HepG2 (cell line): ENCODE results near the gene KRT4. TPM values are rescaled to one million over a fixed set of nuclear protein-coding genes. Genes with fewer than 3 reads are reported as not detected.

ENCODE experiments used
- ETV5 ChIP-seq: IDR thresholded peaks from 2 replicates; pipeline ENCODE4 v1.6.1; 2018; ENCODE audit warnings: missing biosample characterization, missing genetic modification reagents, inconsistent platforms, borderline replicate concordance
- TCF7L2 ChIP-seq: IDR thresholded peaks from 2 replicates; pipeline ENCODE4 v1.6.1; 2011; ENCODE audit warnings: mild to moderate bottlenecking, low read depth, low read length, moderate library complexity
- ZNF777 ChIP-seq: sonication (generic); formaldehyde crosslinking; IDR thresholded peaks from 2 replicates; pipeline ENCODE4 v1.4.0; 2020; ENCODE audit warnings: missing genetic modification reagents
- polyA plus RNA-seq, 8 experiments: library from polyadenylated mRNA; depleted of rRNA in 3 of 8; stranded (reverse) in 7 of 8; unstranded in 1 of 8; fragments of >200 nt; fragmentation: Illumina TruSeq in 4 of 8; extraction: Trizol in 4 of 8; gene quantifications; 2 replicates each; pipeline versions ENCODE4 v1.2.1 to v1.2.3, GENCODE V29; 2011 to 2016; ENCODE audit warnings: low read depth in 4 of 8, missing spikeins in 1 of 8, mixed read lengths in 1 of 8; ENCODE audit not compliant: insufficient read depth in 1 of 8
- small RNA-seq, 3 experiments: library from RNA; depleted of rRNA; stranded (forward); fragments of <200 nt; gene quantifications; one replicate each; pipeline ENCODE3, GENCODE V24; 2012; ENCODE audit warnings: low read depth in 2 of 3, low replicate concordance in 1 of 3; ENCODE audit not compliant: insufficient read length in 3 of 3, insufficient read depth in 2 of 3
- total RNA-seq, 5 experiments: library from RNA; depleted of rRNA; stranded (reverse); fragments of >200 nt; fragmentation: Illumina TruSeq; extraction: Trizol; gene quantifications; 2 replicates each; pipeline ENCODE4 v1.2.3, GENCODE V29; 2016; ENCODE audit warnings: low read depth in 1 of 5
- TF ChIP-seq, protein P1 (sequence below): sonication (generic); formaldehyde crosslinking; IDR thresholded peaks from 2 replicates; pipeline ENCODE4 v1.8.0; 2022; ENCODE audit warnings: mild to moderate bottlenecking, missing genetic modification reagents
- TF ChIP-seq, protein P2 (sequence below): sonication (generic); formaldehyde crosslinking; IDR thresholded peaks from 2 replicates; pipeline ENCODE4 v1.5.0; 2020; ENCODE audit warnings: missing genetic modification reagents, mild to moderate bottlenecking, borderline replicate concordance

KRT4 gene
- total and polyA plus RNA-seq, 2 of the 13 experiments (the other 11 are each of a cell fraction or from before 2014, with no cell fraction given) = not detected

DNA sequence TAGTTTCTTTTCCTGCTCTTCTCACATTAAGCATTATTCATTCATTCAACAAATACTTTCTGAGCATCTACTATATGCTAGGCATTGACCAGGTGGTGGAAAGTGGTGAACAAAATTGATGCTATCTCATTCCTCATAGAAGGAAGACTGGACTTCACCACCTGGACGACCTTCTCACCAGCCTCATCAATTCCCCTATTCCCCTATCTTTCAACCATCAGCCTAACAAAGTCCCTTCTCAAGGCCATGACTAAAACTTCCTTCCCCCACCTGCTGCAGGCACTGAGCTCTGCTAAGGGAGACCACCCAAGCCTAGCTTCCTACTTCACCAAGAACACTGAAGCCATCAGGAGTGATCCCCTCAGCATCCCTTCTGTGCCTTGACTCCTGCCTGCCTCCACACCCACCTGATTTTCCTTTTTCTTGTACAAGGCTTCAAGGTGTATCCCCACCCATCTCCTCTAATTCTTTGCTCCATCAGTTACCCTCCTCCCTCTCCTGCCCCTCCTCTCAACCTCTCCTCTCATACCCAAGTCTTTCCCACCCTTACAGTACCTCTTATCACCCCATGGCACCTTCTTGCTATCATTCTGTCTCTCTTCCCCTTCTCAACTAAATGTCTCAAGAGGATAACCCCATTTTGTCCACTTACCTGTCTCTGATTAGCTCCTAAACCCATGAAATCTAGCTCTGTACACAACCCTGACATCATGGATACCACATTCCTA is 56.3 kb downstream of the KRT4 start (continued):
- TF ChIP-seq, protein P1, sequence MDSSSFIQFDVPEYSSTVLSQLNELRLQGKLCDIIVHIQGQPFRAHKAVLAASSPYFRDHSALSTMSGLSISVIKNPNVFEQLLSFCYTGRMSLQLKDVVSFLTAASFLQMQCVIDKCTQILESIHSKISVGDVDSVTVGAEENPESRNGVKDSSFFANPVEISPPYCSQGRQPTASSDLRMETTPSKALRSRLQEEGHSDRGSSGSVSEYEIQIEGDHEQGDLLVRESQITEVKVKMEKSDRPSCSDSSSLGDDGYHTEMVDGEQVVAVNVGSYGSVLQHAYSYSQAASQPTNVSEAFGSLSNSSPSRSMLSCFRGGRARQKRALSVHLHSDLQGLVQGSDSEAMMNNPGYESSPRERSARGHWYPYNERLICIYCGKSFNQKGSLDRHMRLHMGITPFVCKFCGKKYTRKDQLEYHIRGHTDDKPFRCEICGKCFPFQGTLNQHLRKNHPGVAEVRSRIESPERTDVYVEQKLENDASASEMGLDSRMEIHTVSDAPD = no peak
- TF ChIP-seq, protein P2, sequence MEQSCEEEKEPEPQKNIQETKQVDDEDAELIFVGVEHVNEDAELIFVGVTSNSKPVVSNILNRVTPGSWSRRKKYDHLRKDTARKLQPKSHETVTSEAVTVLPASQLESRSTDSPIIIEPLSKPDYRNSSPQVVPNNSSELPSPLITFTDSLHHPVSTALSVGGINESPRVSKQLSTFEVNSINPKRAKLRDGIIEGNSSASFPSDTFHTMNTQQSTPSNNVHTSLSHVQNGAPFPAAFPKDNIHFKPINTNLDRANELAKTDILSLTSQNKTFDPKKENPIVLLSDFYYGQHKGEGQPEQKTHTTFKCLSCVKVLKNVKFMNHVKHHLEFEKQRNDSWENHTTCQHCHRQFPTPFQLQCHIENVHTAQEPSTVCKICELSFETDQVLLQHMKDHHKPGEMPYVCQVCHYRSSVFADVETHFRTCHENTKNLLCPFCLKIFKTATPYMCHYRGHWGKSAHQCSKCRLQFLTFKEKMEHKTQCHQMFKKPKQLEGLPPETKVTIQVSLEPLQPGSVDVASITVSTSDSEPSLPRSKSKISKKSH (CRISPR knock-in tag) = no peak
- TF ChIP-seq ETV5 (CRISPR knock-in tag) (no peak), TCF7L2 (no peak), ZNF777 (CRISPR knock-in tag) (no peak)

Small RNA genes within 50 kb of the gene (small RNA-seq; reads per million reads assigned to genes)
- gene AC107016.2 = 0 reads per million in 3 experiments

Other genes starting within 250 kb of the KRT4 start
- not detected in 2 replicates for gene KRT74, start 240.3 kb downstream of the KRT4 start, total RNA-seq (2016; rRNA removed; fragmentation: Illumina TruSeq; extraction: Trizol)
- gene KRT74, start 240.3 kb downstream of the KRT4 start, polyA plus RNA-seq (2011; rRNA removed) = not detected in 2 replicates
- not detected in 2 replicates for gene KRT72, start 212.7 kb downstream of the KRT4 start, total RNA-seq (2016; rRNA removed; fragmentation: Illumina TruSeq; extraction: Trizol)
- gene KRT72, start 212.7 kb downstream of the KRT4 start, polyA plus RNA-seq (2011; rRNA removed) = not detected in 2 replicates
- not detected in 2 replicates for gene KRT73, start 195.6 kb downstream of the KRT4 start, total RNA-seq (2016; rRNA removed; fragmentation: Illumina TruSeq; extraction: Trizol)
- not detected in 2 replicates for gene KRT73, start 195.6 kb downstream of the KRT4 start, polyA plus RNA-seq (2011; rRNA removed)
- not detected in 2 replicates for gene KRT2, start 161.9 kb downstream of the KRT4 start, total RNA-seq (2016; rRNA removed; fragmentation: Illumina TruSeq; extraction: Trizol)
- gene KRT2, start 161.9 kb downstream of the KRT4 start, polyA plus RNA-seq (2011; rRNA removed) = not detected in 2 replicates
- gene KRT1, start 133.7 kb downstream of the KRT4 start, total RNA-seq (2016; rRNA removed; fragmentation: Illumina TruSeq; extraction: Trizol) = not detected in 2 replicates
- not detected in 2 replicates for gene KRT1, start 133.7 kb downstream of the KRT4 start, polyA plus RNA-seq (2011; rRNA removed)
- not detected in 2 replicates for gene KRT77, start 110.6 kb downstream of the KRT4 start, total RNA-seq (2016; rRNA removed; fragmentation: Illumina TruSeq; extraction: Trizol)
- not detected in 2 replicates for gene KRT77, start 110.6 kb downstream of the KRT4 start, polyA plus RNA-seq (2011; rRNA removed)
- gene KRT76, start 36.8 kb downstream of the KRT4 start, total RNA-seq (2016; rRNA removed; fragmentation: Illumina TruSeq; extraction: Trizol) = not detected in 2 replicates
- gene KRT76, start 36.8 kb downstream of the KRT4 start, polyA plus RNA-seq (2011; rRNA removed) = not detected in 2 replicates
- gene KRT3, start 18.0 kb downstream of the KRT4 start, total RNA-seq (2016; rRNA removed; fragmentation: Illumina TruSeq; extraction: Trizol) = not detected in 2 replicates
- not detected in 2 replicates for gene KRT3, start 18.0 kb downstream of the KRT4 start, polyA plus RNA-seq (2011; rRNA removed)
- gene KRT79, start 20.2 kb upstream of the KRT4 start, total RNA-seq (2016; rRNA removed; fragmentation: Illumina TruSeq; extraction: Trizol) = not detected in 2 replicates
- 0.09 TPM in 1 of 2 replicates, not detected in the other for gene KRT79, start 20.2 kb upstream of the KRT4 start, polyA plus RNA-seq (2011; rRNA removed)
- gene KRT78, start 34.9 kb upstream of the KRT4 start, total RNA-seq (2016; rRNA removed; fragmentation: Illumina TruSeq; extraction: Trizol) = not detected in 2 replicates
- not detected in 2 replicates for gene KRT78, start 34.9 kb upstream of the KRT4 start, polyA plus RNA-seq (2011; rRNA removed)
- 718 and 837 TPM in 2 replicates for gene KRT8, start 91.0 kb upstream of the KRT4 start, total RNA-seq (2016; rRNA removed; fragmentation: Illumina TruSeq; extraction: Trizol)
- gene KRT8, start 91.0 kb upstream of the KRT4 start, polyA plus RNA-seq (2011; rRNA removed) = 491 and 498 TPM in 2 replicates
- gene KRT18, start 135.0 kb upstream of the KRT4 start, total RNA-seq (2016; rRNA removed; fragmentation: Illumina TruSeq; extraction: Trizol) = 618 and 762 TPM in 2 replicates
- 433 and 436 TPM in 2 replicates for gene KRT18, start 135.0 kb upstream of the KRT4 start, polyA plus RNA-seq (2011; rRNA removed)
- gene EIF4B, start 192.3 kb upstream of the KRT4 start, total RNA-seq (2016; rRNA removed; fragmentation: Illumina TruSeq; extraction: Trizol) = 548 and 779 TPM in 2 replicates
- gene EIF4B, start 192.3 kb upstream of the KRT4 start, polyA plus RNA-seq (2011; rRNA removed) = 327 and 416 TPM in 2 replicates
- 3.2 and 8.9 TPM in 2 replicates for gene TNS2, start 235.9 kb upstream of the KRT4 start, total RNA-seq (2016; rRNA removed; fragmentation: Illumina TruSeq; extraction: Trizol)
- 18.0 and 20.4 TPM in 2 replicates for gene TNS2, start 235.9 kb upstream of the KRT4 start, polyA plus RNA-seq (2011; rRNA removed)